Stimulated activated CD4-positive, alpha-beta T cell treated with anti-CD3 and anti-CD28 coated beads, Interleukin-1b, Interleukin-23, amount 100 ng/mL, for 24 hours (primary cell): Measurements from ENCODE around the gene HAAO.

Experiments used
- DNase-seq, 4 experiments: peaks; one replicate each; pipeline ENCODE4 v3.0.0-alpha.2; 2020; ENCODE audit warnings: low read depth in 4 of 4, low spot score in 1 of 4

The HAAO gene

DNA sequence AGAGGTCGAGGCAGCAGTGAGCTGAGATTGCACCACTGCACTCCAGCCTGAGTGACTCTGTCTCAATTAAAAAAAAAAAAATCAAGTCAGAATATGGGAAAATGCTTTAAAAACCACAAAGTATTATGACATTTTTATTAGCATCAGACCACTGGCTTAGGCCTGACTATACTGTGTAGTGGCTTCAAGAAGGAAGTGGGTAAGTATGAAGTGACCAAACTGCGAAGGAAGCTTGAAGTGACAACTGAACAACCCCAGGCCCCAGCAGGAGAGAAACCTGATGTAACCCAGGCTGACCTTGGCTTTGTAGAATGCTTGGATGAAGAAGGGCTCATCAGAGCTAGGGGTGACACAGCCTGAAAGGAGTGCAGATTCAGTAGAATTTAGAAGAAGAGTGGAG lies 21.4 kb upstream of the HAAO start:
- no peak for DNase-seq

DNA sequence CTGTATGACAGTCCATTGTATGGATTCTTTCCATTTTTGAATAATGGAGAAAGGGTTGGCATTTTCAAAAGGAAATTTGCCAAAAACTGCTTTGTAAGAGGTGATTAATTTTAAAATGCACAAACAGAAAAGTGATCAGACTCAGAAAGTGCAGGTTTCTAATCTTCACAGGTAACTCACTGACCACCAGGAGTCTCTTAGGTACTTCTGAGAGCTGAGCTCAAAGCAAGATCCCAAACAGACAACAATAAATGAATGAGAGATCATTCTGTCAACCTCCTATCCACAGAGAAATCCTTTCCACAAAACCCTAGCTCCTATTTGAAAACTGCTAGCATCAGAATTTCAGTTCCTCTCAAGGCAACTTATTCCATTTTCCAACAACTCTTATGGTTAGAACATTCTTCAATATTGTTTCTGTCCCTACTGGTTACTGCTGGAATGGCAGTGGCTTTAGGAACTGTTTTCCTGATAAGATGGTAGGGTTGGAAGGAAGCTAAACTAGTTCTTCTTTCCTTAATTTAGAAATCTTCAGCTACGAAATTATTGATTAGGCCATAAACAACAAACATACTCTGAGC lies 20.6 kb upstream of the HAAO start:
- DNase-seq: no peak

DNA sequence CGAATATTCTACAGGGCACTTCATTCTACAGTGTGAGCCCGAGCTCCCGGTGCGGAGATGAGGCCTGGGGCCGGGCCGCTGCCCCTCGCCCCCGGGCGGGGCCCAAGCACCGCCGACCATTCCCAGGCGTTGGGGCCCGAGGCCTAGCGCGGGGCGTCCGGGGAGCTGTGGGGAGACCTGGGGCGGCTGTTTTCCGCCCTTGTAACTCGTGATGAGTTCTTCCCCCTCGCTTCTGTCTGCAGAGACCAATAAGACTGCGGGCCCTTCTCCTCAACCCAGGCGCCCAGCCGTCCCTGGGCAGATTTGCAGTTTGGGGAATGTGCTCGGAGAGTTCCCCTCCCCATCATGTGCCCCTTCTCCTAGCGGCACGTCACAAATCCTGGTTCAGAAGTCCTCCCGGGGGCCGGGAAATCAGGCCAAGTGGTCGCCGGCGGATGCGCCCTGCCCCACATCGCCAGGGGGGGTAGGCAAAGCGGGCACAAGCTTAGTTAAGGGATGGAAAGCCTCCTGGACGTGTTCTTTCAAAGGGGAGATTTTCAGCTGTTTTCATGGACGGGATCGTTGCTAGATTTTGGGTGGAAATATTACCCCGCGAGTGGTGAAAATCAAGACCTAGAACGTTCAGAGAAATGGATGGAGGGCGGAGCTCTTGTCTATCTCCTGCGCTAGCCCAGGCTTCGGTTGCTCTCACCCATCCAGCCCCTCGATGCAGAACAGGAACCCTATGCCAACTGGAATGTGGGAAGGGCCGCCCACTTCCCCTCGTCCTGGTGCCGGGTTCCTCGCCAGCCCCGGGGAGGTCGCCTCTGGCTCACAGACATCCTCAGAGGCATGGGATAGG lies 18.8 kb upstream of the HAAO start:
- peak in 2 of 4 experiments; percentile 17 to 32 for DNase-seq

DNA sequence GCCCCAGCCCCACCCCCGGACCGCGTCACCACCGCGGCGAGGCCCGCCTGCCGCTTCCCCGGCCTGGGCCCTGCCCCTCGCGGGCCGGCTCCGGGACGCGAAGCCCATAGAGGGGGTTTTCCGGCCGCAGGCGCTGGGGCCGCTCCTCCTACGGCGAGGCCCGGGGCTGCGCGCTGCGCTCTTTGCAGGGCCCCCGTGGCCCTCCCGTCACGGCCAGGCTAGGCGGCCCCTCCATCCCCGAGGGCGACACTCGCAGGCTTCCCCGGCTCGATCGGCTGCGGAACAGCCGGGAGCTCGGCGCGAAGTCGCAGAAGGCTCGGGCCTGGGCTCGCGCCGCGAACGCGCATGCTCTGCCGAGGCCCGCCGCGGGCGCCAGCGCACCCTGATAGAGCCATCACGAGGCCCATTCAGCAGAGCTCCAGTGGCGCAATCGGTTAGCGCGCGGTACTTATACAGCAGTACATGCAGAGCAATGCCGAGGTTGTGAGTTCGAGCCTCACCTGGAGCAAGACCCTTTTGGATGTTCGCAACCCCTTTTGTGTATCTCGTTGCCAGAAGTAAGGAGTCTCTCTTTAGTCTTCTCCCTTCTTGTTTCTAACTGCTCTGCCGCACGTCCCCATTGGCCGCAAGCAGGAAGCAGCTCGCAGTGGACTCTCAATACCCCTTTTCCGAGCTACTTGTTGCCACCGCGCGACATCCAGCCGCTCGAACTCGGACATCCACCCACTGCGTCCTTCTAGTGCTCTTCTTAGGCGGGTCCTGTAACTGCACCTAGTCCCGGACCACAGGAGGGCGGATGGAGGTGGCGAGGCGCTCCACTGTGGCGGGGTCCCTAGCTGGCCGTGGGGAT lies 18.0 kb upstream of the HAAO start:
- DNase-seq: peak; percentile 80 to 95 (median 89)

DNA sequence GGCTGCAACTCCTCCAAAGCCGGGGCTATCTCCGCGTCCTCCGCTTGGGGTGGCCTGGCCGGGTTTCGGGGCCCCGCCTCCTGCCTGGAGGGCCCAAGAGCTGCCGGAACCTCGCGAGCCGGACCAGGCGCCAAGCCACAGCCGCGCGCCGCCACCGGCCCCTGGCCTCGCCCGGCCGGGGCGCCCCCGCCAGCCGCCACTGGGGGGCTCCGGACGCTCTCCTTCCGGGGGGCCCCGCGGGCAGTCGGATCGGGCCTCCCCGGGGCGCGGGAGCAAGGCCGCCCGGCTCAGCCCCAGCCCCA lies 17.4 kb upstream of the HAAO start:
- DNase-seq: peak in 1 of 4 experiments; percentile 27

DNA sequence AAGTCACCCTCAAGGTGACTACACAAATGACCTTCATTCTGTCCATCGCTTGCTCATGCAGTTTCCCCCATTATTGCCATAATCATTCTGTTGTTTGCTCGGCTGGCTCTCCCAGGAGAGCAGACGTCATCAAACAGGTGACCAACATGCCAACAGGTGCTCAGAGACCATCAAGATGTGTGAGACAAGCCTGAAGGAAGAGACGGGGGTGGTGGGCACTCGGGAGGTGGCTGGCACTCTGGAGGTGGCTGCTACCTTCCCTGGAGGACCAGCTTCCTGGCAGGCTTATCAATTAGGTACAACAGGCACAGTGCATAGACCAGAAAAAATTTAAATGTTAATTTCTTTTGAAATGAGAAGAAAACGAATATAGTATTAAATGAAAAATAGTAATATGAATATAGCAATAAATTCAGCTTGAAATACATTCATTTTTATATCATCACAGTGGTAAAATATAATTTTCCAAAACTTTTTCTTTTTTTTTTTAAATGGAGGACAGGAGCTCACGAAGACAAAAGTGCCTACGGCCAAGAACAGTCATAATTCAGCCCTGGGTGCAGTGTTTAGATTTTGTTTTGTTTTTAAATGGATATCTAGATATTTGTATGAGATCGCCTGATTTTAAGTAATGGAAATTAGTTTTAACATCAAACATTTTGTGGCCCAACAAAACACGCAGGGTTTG lies 16.9 kb upstream of the HAAO start:
- no peak for DNase-seq

DNA sequence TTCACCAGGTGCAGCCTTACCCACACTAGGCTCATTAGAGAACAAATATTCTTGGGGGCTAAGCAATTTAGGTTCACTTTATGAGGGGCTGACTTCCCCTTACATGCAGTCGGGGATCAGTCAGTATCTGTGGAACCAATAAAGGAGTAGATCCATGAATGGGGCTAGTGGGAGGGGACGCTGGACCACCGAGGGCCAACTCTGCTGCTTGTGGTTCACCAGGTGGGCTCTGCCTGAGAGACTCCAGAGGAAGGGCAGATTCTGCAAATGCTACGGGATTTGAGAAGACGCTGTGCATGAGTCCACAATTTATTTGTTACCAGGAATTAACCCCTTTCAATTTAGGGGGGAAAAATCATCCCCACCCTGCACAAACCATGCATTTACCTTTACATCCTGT lies 15.9 kb upstream of the HAAO start:
- DNase-seq: no peak

DNA sequence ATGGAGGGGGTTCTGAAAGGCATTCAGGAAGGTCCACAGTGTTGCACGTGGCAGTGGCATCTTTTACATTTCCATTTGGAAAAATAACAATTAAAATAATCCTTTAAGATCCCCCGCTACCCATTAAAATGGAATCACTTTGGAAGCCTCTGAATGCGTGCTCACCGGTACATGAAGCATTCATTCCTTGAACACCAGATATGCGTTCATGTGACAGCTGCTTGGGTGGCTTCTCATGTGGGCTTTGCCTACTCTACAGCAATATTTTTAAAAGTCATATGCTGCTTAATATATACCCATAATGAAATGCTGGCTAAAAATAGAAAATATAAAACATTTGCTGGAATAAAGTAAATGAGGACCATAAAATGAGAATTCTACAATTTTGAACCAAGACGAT lies 14.4 kb upstream of the HAAO start:
- DNase-seq: no peak

DNA sequence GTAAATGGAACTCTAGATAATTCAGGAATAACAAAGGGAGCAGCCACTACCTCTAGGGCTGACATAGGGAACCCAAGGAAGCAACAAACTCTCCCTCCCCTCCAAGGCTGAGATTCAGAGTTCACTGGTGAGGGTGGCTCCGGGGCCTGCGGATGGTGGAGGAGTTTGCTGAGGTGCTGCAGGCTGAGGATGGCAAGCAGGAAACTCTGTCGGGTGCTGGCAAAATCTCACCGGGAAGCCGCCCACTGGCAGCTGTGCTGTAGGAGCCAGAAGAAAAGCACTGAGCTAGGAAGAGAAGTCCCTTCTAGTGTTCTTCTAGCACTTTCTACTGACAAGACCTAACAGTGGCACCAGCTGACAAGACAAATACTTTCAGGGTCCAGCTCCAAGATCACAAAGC lies 12.5 kb upstream of the HAAO start:
- no peak for DNase-seq

DNA sequence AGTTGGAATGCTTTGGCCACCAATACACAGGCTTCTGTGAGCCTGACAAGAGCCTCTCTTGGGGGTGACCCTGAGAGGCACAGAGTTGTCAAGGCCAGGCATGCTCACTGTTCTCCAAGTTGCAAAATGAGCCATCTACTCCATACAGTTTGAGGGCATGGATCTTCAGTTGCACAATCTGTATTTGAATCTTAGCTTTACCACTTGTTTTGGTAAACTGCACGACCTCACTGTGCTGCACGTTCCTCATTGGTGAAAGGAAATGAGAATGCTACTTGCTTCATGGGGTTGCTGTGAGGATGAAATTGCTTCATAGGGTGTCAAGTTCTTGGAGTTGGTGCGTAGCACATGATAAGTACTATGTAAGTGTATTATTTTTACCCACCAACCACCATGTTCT lies 12.0 kb upstream of the HAAO start:
- DNase-seq: no peak

DNA sequence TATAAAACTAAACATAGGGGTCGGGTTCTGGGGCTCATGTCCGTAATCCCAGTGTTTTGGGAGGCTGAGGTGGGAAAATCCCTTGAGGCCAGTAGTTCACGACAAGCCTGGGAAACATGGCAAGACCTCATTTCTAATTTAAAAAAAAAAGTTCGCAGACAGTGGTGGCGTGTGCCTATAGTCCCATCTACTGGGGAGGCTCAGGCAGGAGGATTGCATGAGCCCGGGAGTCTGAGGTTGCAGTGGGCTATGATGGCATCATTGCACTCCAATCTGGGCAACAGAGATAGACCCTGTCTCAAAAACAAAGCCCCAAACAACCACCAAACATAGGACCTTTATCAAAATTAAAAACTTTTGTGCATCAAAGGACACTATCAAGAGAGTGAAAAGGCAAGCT lies 9.8 kb upstream of the HAAO start:
- no peak for DNase-seq

DNA sequence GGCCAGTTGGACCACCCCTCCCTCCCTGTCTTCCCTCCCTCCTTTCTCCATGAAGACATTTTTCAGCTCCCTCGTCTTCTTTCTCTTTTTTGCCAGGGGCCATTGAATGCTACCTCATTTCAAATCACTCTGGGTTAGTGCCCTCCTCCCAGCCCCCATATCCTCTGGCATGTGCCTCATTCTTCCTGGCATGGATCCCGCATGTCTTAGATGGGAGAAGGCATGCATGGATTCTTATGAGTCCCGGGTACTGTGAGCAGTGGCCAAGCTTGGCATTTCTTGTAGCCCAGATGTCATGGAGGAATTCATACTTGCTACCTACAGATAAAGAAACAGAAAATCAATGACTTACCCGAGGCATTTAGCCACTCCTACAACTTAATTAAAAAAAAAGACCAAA lies 9.0 kb upstream of the HAAO start:
- DNase-seq: no peak

DNA sequence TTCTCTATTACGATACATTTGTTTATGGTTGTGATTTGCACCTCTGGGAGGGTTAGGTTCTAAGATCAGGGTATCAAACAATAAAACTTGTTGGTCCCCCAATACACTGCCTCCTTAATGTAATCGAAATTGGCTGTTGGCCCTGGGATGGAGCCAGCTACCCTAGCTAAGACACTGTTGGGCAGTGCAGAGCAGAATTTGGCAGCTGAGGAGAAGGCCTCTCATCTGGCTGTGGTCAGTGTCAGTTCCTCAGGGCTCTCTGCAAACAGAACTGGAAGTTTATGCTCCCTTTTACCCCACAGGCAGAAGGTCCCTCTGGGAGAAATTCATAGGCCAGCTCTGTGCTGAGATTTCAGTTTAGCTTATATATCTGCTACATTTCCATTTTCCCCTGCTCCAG lies 8.6 kb upstream of the HAAO start:
- DNase-seq: no peak

DNA sequence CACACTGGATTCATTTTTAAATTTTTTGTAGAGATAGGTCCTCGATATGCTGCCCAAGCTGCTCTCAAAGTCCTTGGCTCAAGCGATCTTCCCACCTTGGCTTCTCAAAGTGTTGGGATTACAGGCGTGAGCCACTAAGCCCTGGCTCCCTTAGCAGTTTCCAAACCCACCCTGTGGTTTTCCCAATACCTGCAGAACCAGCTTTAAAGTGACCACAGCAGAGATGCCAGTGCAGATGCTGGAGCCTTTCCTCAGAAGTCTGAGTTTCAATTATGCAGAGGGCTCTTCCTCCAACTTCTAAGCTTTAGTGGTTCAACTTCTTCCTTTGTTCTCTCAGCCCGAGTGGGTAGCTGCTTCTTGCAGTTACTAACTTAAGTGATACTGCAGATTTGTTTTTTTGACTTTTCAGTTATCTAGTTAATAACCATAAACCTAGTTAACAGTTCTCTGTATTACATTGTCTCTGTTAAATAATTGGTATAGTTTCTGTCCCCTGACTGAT lies 8.1 kb upstream of the HAAO start:
- DNase-seq: no peak

DNA sequence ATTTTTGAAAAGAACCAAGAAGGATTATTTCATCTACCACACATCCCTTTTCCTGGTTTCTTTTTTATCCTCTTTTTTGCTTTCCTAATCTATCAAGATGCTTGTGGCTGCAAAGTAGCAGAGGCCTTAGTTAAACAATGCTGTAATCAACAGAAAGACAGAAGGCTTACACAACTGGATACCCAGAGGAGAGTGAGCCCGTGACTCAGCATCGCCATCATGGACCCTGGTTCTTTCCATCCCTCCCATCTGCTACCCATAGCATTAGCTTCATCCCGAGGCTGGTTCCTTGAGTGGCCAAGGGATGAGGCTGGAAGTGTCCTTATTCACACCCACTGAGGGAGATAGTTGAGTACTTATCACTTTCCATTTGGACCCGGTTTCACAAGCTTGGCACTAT lies 7.5 kb upstream of the HAAO start:
- DNase-seq: no peak

DNA sequence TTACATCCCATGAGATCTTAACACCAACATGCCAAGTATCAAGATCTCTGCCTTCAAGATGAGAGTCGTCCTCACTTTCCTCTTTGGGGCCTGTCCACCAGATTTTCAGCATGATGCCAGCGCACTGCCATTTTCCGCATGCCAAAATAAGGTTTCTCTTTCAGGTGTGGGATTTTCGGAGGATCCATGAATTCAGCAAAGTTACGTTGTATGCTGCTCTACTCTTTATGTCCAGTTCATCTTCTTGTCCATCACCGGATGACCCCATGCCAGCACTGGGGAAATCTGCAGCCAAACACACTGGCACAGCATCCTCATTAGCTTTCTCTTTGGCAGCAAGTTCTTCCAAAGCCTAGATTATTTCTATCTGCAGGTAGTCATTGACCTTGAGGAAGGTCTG lies 4.9 kb upstream of the HAAO start:
- no peak for DNase-seq

DNA sequence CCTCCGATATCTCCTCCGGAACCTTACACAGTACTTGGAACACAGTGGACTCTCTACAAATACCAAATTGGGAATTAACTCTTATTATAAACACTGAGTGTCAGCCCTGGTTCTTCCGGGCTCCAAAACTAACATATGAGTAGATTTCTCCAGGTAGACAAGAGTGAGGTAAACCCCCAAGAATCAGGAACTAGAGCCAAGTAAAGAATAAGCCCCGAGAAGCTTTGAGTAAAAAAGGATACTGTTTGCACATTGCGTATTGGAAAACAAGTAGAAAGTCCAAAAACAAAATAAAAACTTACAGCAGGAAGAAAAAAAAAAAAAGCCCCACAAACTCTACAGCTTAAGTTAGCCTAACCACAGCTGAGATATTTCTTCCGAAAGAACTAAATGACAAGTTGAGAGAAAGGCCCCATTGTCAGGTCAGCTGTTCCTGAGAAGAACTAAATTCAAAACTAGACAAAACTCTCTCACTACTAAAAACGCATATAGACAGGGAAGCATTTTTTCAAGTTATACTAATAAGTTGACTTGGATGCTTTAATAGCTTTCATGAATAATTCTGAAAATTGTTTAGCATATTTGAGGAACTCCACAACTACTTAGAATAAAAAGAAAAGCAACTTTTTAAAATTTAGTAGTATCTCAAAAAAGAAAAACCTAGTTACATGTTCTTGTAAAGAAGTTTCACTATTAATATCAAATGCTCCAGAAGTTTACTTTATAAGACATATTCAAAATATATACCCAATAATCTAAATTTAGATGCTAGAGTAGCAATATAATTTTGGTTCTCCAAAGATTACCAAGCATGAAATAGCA lies 4.3 kb upstream of the HAAO start:
- DNase-seq: no peak

DNA sequence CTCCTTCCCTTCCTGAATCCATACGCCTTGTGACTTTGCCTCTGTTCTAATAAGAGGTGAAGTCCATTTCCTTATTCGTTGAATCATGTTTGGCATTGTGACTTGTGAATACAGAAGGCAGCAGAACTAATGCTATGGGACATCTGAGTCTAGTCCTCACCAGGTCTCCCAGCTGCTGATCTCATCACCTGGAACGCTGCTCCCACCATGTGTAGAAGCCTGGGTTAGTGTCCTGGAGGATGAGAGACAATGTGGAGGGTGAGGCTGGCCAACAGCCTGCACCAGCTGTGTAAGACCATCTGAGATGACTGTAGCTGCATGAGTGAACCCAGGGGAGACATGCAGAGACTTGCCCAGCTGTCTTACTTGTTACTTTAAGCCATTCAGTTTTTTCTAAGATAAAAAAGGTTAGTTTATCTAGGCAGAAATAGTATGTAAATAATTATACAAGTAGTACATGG lies 3.5 kb upstream of the HAAO start:
- no peak for DNase-seq

DNA sequence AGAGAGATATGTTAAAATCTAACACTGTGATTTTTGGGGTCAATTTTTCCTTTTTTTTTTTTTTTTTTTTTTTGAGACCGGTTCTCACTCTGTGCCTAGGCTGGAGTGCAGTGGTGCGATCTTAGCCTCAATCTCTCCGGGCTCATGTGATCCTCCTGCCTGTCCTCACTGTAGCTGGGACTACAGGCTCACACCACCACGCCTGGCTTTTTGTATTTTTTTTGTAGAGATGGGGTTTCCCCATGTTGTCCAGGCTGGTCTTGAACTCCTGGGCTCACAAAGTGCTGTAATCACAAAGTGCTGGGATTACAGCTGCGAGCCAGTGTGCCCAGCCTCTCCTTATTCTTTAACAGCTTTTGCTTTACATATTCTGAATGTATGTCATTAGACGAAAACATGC lies 2.9 kb upstream of the HAAO start:
- no peak for DNase-seq

DNA sequence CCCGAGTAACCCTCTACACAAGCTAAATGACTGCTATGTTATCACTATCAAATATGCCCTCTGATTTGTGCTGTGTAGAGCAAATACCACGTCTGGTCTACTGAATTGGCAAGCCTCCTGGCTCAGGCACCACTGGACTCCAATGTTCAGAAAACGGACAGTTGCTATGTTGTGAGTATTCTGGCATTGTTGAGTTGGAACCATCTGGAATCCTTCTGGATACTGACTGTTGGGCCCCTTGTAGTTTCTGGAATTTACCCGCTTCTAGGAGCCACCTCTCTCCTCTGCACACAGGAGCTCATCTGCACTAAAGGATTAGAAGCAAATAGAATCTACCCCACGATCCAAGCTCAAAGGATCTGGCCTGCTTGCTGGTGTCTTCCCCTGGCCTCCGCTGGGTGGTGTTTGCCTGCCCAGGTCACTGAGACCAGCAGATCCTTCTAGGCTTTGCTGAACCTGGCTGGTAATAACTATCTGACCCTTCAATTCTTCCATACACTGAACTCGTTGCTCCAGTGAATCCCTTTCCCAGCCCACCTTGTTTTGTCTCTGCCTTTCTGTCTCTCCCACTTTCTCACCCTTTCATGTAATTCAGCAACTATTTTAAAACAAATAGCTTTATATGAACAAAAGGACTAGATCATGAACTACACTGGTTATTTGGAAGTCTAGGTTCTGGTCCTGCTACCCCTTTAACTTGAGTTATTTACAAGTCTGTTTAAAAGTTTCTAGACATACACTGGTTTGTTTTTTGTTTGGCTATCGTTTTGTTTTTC lies 2.1 kb upstream of the HAAO start:
- no peak for DNase-seq
